SU-DHL-6 (cell line): ENCODE measurements around the gene CHI3L2.
A peak's percentile ranks its signal among the peaks of the same experiment; 100 is the strongest.

Source experiments
- H2AFZ ChIP-seq: fragments of 200-600 bp; sonication (generic); 2 replicates; pipeline ENCODE4 v1.6.1; 2014; ENCODE audit warnings: low read depth, mild to moderate bottlenecking, moderate library complexity, mixed read lengths, antibody characterized with exemption, low read length; ENCODE audit not compliant: severe bottlenecking
- H3F3A ChIP-seq: fragments of 200-600 bp; shearing (Covaris generic); 2 replicates; pipeline ENCODE4 v1.6.0; 2016; ENCODE audit warnings: antibody characterized with exemption, mild to moderate bottlenecking; ENCODE audit not compliant: insufficient read depth
- H3K27ac ChIP-seq: fragments of 200-600 bp; sonication (generic); 2 replicates; pipeline ENCODE4 v1.5.1; 2016; ENCODE audit warnings: low read depth, mild to moderate bottlenecking, low read length, moderate library complexity, mixed read lengths
- H3K27me3 ChIP-seq: fragments of 200-600 bp; sonication (generic), shearing (Covaris generic); 2 replicates; pipeline ENCODE4 v1.6.0; 2014; ENCODE audit warnings: mild to moderate bottlenecking, low read length
- H3K36me3 ChIP-seq: fragments of 200-600 bp; sonication (generic); 2 replicates; pipeline ENCODE4 v1.6.1; 2014; ENCODE audit warnings: mild to moderate bottlenecking, low read length, mixed read lengths
- H3K4me2 ChIP-seq: fragments of 300-600, 200-600 bp; shearing (Covaris generic), sonication (generic); 2 replicates; pipeline ENCODE4 v1.6.0; 2014; ENCODE audit warnings: low read length, low read depth, mild to moderate bottlenecking; ENCODE audit not compliant: poor library complexity, severe bottlenecking
- H3K4me3 ChIP-seq: fragments of 200-600 bp; sonication (generic); 2 replicates; pipeline ENCODE4 v1.5.1; 2014; ENCODE audit warnings: antibody characterized with exemption, low read length, mild to moderate bottlenecking, mixed read lengths; ENCODE audit not compliant: insufficient read depth, poor library complexity, severe bottlenecking
- H3K79me2 ChIP-seq: fragments of 200-600 bp; sonication (generic); 2 replicates; pipeline ENCODE4 v1.6.1; 2014; ENCODE audit warnings: mild to moderate bottlenecking, low read length, moderate library complexity; ENCODE audit not compliant: insufficient read depth
- H3K9ac ChIP-seq: fragments of 200-600 bp; sonication (generic); 2 replicates; pipeline ENCODE4 v1.7.0; 2014; ENCODE audit warnings: mild to moderate bottlenecking, low read length
- H3K9me2 ChIP-seq: fragments of 200-600 bp; sonication (generic); replicated peaks from 2 replicates; pipeline ENCODE4 v1.6.1; 2014; ENCODE audit warnings: low read length; ENCODE audit not compliant: insufficient read depth
- H3K9me3 ChIP-seq: fragments of 200-600 bp; sonication (generic); 2 replicates; pipeline ENCODE4 v1.6.1; 2014; ENCODE audit warnings: low read length, mixed read lengths; ENCODE audit not compliant: insufficient read depth
- H4K20me1 ChIP-seq: fragments of 200-600 bp; sonication (generic); 2 replicates; pipeline ENCODE4 v1.6.1; 2014; ENCODE audit warnings: low read depth, mild to moderate bottlenecking, antibody characterized with exemption, low read length, moderate library complexity, mixed read lengths
- CTCF ChIP-seq: fragments of 200-600 bp; sonication (generic); IDR thresholded peaks from one replicate; pipeline ENCODE4 v1.5.1; 2017; ENCODE audit warnings: antibody characterized with exemption, mild to moderate bottlenecking, low read length, moderate library complexity; ENCODE audit not compliant: insufficient read depth, poor library complexity, severe bottlenecking
- EZH2phosphoT487 ChIP-seq: fragments of 200-600 bp; sonication (generic), shearing (Covaris generic); conservative IDR thresholded peaks from 2 replicates; pipeline ENCODE4 v1.6.1; 2018; ENCODE audit warnings: mild to moderate bottlenecking, antibody characterized with exemption, low read length, moderate library complexity, mixed read lengths

Gene CHI3L2

GRCh38 chr1:111208921-111209320, 18.6 kb upstream of the CHI3L2 start:
- no peak overlapping the region for H2AFZ ChIP-seq
- no peaks in the 10 kb centered on the region for H3K36me3 ChIP-seq
- no peak overlapping the region for H3K4me3 ChIP-seq
- TF ChIP-seq EZH2phosphoT487 (no peak), CTCF (no peak)
- H3F3A ChIP-seq, result peaks cover 64% of the 10 kb centered on the region
- H3K4me2 ChIP-seq, result no peak overlapping the region
- no peaks in the 10 kb centered on the region for H3K27me3 ChIP-seq
- no peaks in the 10 kb centered on the region for H3K9me3 ChIP-seq
- no peak overlapping the region for H3K9ac ChIP-seq
- H3K9me2 ChIP-seq, result no peaks in the 10 kb centered on the region
- H3K79me2 ChIP-seq, result no peaks in the 10 kb centered on the region
- no peaks in the 10 kb centered on the region for H4K20me1 ChIP-seq
- H3K27ac ChIP-seq, result no peak overlapping the region

GRCh38 chr1:111209622-111210021, 17.9 kb upstream of the CHI3L2 start:
- no peaks in the 10 kb centered on the region for H3K27me3 ChIP-seq
- no peaks in the 10 kb centered on the region for H3K79me2 ChIP-seq
- TF ChIP-seq EZH2phosphoT487 (no peak), CTCF (no peak)
- no peak overlapping the region for H3K9ac ChIP-seq
- H3K36me3 ChIP-seq, result no peaks in the 10 kb centered on the region
- H3K9me3 ChIP-seq, result no peaks in the 10 kb centered on the region
- no peaks in the 10 kb centered on the region for H3K9me2 ChIP-seq
- H3K4me3 ChIP-seq, result no peak overlapping the region
- peaks cover 70% of the 10 kb centered on the region for H3F3A ChIP-seq
- no peak overlapping the region for H3K27ac ChIP-seq
- H4K20me1 ChIP-seq, result no peaks in the 10 kb centered on the region
- no peak overlapping the region for H2AFZ ChIP-seq
- no peak overlapping the region for H3K4me2 ChIP-seq

- no peak overlapping the region for H3K9ac ChIP-seq
- H3K79me2 ChIP-seq, result no peaks in the 10 kb centered on the region
- H3K9me2 ChIP-seq, result no peaks in the 10 kb centered on the region
- no peaks in the 10 kb centered on the region for H3K27me3 ChIP-seq
- H3K36me3 ChIP-seq, result no peaks in the 10 kb centered on the region
- H3K4me2 ChIP-seq, result no peak overlapping the region
- H3K27ac ChIP-seq, result peak overlapping the region; percentile 100
- no peak overlapping the region for H3K4me3 ChIP-seq
- TF ChIP-seq EZH2phosphoT487, result no peak
- TF ChIP-seq CTCF, result no peak
- no peak overlapping the region for H2AFZ ChIP-seq
- no peaks in the 10 kb centered on the region for H4K20me1 ChIP-seq
- peaks cover 74% of the 10 kb centered on the region for H3F3A ChIP-seq
- H3K9me3 ChIP-seq, result no peaks in the 10 kb centered on the region
These were observed 15.6 kb upstream of the CHI3L2 start for GRCh38 chr1:111211921-111212320.
